HG03469 (cell line): Measurements from ENCODE around the gene HJURP.

Experiments
- ATAC-seq: cut with Tn5 transposase; IDR thresholded peaks from one replicate; pipeline ENCODE4 v1.9.1; 2021; ENCODE audit warnings: mild to moderate bottlenecking, moderate library complexity, moderate number of reproducible peaks; ENCODE audit not compliant: unreplicated experiment

HJURP gene

GRCh38 chr2:233831861-233832260 lies 22.5 kb downstream of the HJURP start:
- ATAC-seq = no peak

DNA sequence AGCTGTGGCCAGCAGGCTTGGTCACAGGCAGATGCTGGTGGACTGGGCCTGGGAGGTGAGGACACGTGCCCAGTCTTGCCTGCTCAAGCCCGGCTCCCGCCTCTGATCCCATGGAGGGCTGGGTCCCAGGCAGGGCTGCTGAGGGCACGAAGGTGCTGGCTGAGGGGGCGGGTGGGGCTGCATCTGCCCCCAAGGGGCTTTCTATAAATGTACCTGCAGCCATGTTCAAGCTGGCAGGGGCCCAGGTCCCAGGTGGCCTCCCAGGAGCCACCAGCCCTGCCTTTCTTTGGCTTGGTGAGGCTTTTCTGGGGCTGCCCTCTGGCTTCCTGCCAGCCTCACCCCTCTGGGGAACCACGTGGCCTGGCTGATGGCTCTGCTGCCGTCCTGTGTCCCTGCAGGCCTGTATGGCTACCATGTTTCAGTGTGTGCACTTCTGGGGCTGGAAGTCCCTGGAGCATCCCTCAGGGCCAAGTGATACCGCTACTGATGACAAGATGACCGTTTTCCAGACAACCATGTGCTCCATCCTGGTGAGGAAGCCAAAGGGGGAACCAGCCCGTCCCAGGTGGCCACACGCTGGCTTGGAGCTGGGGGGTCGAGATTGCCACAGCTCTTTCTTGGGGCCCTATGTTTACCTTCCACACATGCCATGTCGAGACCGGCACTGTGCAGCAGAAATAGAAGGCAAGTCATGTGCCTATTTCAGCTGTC lies 23.2 kb downstream of the HJURP start:
- ATAC-seq = no peak

GRCh38 chr2:233830111-233830802 lies 24.1 kb downstream of the HJURP start:
- ATAC-seq = no peak

GRCh38 chr2:233829193-233830110 lies 24.9 kb downstream of the HJURP start:
- ATAC-seq = no peak

DNA sequence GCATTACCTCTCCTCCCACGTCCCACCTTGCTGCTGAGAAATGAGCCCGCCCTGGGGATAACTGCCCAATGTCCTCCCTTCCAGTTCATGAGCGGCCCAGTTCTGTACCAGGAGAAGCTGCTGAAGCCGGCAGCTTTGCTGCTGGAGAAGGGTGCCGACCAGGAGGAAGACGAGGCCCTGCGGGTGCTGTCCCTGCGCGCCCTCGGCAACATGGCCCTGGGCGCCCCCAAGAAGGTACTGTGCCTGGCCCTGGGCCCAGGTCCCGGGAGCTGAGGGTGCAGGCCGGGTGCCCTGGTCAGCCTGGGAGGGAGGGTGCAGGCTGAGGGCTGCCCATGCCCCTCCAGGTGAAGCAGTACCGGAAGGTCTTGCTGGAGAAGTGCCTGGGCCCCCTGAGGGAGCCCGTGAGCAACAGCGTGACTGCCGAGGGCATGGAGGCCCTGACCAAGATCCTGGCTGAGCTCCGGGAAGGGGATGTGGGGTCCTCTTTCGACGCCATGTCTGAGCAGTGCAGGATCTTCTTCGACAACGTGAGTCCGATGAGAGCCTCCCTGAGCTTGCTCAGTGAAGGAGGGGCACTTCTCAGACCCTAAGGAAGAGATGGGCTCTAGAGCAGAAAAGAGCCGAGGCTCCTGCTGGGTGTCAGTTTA lies 25.7 kb downstream of the HJURP start:
- no peak for ATAC-seq

GRCh38 chr2:233824373-233824772 lies 30.0 kb downstream of the HJURP start:
- no peak for ATAC-seq

GRCh38 chr2:233823731-233824121 lies 30.6 kb downstream of the HJURP start:
- no peak for ATAC-seq

DNA sequence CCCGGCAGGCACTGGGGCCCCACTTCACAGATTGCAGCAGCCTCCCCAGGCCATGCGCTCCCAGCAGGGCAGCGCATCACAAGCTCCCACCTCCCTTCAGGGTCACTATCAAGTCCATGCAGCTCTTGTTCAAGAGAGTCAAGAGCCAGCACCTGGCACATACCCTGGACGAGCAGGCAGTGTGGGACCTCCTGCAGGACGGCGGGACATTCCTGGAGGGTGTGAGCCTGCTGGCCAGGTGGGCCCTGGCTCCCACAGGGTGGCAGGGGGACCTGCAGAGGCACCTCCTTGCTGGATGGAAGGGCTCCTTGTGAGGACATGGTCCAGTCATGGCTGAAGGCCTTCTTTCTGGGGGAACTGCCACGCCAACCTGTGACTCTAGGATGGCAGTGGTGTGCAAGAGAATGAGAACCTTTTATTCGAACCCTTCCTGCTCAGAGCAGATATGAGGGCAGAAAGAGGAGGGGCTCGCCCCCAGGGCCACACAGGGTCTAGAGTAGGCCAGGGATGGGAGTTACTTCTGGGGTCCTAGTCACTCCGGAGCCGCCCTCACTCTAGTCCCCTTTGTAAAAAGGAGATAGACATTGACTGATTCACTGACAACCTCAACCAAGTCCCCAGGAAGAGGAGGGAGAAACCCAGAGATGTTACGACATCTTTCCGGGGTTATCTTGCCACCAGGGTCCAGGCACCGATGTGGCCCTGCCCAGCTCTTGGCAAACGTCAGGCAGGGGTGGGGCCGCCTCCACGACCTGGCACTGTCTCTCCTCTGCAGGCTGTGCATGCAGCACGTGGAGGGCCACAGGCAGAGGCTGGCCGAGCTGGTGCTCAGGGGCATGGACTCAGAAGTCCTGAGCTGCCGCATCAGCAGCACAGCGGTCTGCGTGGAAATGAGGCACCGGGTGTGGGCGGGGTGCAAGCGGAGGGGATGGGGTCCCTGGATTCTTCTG lies 31.3 kb downstream of the HJURP start:
- ATAC-seq = no peak

- no peak for ATAC-seq
Measured at GRCh38 chr2:233822101-233822771, 32.1 kb downstream of the HJURP start.

DNA sequence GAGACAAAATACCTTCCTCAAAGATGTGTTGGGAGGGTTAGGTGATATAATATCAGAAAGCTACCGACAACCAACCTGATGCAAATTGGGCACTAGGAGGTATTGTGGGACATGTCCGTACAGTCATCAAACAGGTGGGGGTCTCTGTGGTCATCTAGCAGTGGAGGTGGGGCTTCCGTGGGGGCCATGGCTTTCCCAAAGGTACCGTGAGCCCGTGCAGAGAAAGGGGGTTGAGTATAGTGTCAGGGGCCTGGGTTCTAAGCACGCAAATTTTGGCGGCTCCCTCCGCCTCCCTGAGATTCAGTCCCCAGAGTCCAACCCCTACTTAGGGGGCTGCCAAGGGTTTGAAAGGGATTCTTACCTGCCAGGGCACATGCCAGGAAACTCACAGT lies 32.6 kb downstream of the HJURP start:
- no peak for ATAC-seq

GRCh38 chr2:233821196-233821595 lies 33.1 kb downstream of the HJURP start:
- no peak for ATAC-seq

GRCh38 chr2:233820774-233821105 lies 33.6 kb downstream of the HJURP start:
- no peak for ATAC-seq

DNA sequence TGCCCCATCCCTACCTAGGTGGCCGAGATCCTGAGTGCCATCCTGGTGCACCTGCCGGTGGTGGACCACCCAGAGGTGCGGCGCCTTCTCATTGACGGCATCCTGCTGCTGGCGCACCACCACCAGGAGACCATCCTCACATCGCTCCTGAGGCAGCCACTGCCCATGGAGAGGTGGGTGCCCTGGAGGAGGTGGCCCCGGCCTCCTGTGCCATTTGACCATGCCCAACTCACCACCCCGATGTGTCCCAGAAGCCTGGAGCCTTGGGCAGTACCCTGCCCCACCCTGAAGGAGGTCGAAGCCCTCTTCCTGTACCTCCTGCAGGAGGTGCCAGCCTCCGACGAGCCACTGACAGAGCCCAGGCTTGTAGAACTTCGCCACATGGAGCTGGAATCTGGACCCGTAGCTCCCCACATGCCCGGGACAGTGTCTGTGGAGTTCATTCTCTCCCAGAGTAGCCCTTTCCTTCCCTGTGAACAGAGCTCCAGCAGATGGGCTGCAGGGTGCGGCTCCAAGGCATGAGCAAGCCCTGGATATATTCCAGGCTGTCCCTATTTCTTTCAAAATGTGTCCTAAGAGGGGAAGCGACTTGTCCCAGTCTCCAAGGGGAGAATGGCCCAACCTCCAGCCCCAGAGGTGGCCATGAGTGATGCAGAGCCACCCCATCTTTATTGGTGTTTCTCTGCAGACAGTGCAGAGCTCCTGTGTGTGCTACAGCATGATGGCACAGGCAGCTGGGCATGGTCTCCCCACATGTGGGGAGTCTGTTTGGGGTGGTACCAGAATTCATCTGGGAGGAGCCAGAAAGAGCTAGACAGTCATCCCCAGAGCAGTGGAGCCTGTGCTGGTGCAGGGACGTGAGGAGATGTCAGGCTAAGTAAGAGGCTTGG lies 34.2 kb downstream of the HJURP start:
- ATAC-seq = no peak

GRCh38 chr2:233818639-233819621 lies 35.4 kb downstream of the HJURP start:
- ATAC-seq = no peak

- no peak for ATAC-seq
Measured at GRCh38 chr2:233817995-233818638, 36.2 kb downstream of the HJURP start.

- ATAC-seq = no peak
Measured at GRCh38 chr2:233817361-233817911, 36.9 kb downstream of the HJURP start.

DNA sequence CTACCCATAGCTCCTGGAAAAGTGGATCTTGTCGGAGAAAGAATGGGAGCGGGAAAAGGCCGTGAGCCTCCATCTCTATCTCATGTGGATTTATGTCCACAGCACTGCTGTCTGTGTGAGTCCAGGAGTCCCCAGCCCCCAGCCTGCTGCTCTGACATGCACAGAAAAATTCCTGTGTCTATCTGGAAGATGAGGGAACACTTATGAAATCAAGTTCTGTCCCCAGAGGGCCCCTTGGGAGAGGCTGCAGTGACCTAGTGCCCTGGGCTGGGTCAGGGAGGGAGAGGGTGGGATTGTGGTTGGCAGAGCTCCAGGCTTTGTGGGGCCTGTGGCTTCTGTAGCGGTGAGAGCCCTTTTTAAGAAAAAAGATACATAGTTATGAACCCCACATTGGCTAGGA lies 37.6 kb downstream of the HJURP start:
- ATAC-seq = no peak
